HS-27A (cell line): ENCODE results near the gene UIMC1.

Experiments used
- DNase-seq: peaks from one replicate; pipeline ENCODE4 v3.0.0-alpha.2; 2012; ENCODE audit warnings: low read depth, missing footprints

UIMC1 gene

GRCh38 chr5:176870110-176870591 is 136.4 kb downstream of the UIMC1 start:
- peak; percentile 3 for DNase-seq

GRCh38 chr5:176869501-176870109 is 137.0 kb downstream of the UIMC1 start:
- no peak for DNase-seq

- DNase-seq = no peak
Measured at GRCh38 chr5:176868731-176869130, 137.8 kb downstream of the UIMC1 start.

- no peak for DNase-seq
Measured at GRCh38 chr5:176868126-176868525, 138.5 kb downstream of the UIMC1 start.

- no peak for DNase-seq
Measured at GRCh38 chr5:176866707-176867310, 139.8 kb downstream of the UIMC1 start.

- DNase-seq = no peak
Measured at GRCh38 chr5:176865964-176866363, 140.6 kb downstream of the UIMC1 start.

- DNase-seq = no peak
Measured at GRCh38 chr5:176864755-176865154, 141.8 kb downstream of the UIMC1 start.

- no peak for DNase-seq
Measured at GRCh38 chr5:176863765-176864098, 142.8 kb downstream of the UIMC1 start.

GRCh38 chr5:176863041-176863764 is 143.4 kb downstream of the UIMC1 start:
- no peak for DNase-seq

GRCh38 chr5:176862330-176862995 is 144.1 kb downstream of the UIMC1 start:
- no peak for DNase-seq

GRCh38 chr5:176861276-176861675 is 145.3 kb downstream of the UIMC1 start:
- no peak for DNase-seq

- no peak for DNase-seq
Measured at GRCh38 chr5:176860381-176860780, 146.2 kb downstream of the UIMC1 start.

GRCh38 chr5:176859916-176860315 is 146.7 kb downstream of the UIMC1 start:
- DNase-seq = no peak

- DNase-seq = no peak
Measured at GRCh38 chr5:176857894-176858273, 148.7 kb downstream of the UIMC1 start.

- DNase-seq = no peak
Measured at GRCh38 chr5:176857216-176857893, 149.2 kb downstream of the UIMC1 start.

GRCh38 chr5:176856746-176857145 is 149.8 kb downstream of the UIMC1 start:
- DNase-seq = no peak

GRCh38 chr5:176855598-176855997 is 151.0 kb downstream of the UIMC1 start:
- DNase-seq = no peak
